ENCODE data around the gene UNC5B.

Gene UNC5B

DNA sequence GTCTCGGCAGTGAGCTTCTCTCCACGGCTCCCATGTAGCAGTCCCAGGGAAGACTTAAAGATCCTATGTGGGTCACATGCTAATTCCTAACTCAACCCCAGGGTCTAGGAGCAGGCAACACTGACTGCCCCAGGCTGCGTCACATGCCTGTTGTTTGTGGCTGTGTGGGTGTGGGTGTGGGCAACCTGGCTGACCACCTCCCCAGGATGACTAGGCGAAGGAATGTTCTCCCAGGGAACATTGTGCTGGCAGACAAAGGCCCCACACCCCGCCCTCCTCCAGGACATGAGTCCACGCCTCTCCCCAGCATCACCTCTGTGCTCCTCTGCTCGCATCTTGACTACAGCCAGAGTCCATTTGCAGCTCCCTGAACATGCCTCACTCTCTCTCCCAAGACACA lies 137.0 kb downstream of the UNC5B start:
- no peak for DNase-seq

DNA sequence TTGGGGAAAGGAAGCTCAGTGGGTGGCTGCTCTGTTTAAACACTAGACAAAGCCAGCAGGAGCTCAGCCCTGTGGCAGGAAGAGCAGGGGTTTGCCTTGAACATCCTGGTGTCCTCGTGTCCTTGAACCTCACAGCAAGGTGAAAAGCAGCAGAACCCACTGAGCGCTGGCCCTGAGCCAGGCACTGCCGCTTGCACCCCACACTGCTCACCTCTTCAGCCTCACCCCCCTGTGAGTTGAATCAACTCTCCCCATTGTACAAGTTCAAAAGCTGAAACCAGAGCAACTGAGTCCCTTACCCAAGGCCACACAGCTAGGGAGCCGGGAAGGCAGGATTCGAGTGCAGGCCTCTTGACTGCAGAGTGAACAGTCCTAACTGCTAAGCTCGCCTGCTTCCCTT lies 138.7 kb downstream of the UNC5B start:
- no peak for DNase-seq

DNA sequence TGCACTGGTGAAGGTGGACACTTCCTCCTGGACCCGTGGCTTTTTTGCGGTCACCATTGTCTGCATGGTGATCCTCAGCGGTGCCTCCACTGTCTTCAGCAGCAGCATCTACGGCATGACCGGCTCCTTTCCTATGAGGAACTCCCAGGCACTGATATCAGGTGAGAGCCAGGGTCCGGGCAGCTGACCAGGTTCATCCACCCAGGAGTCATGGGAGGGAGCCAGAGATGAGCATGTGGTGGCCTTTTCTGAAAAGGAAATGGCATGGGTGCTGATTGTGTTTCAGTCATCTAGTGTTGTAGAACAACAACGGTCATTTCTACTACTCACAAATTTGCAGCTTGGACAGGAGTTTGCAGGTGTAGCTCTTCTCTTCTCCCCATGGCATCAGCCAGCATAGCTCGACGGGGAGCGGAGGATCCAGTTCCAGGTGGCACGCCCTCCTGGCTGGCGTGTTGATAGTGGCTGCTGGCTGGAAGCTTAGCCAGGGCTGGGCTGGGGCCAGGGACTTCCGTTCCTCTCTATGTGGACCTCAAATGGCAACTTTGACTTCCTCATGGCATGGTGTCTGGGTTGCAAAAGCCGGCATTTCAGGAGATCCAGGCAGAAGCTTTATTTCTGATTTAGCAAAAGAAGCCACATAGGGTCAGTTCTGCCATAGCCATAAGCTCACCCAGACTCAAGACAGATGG lies 139.4 kb downstream of the UNC5B start:
- DNase-seq, result no peak

Data from stimulated activated naive CD4-positive, alpha-beta T cell (primary cell).